Measurements from ENCODE around the gene PFDN2.

Gene PFDN2

DNA sequence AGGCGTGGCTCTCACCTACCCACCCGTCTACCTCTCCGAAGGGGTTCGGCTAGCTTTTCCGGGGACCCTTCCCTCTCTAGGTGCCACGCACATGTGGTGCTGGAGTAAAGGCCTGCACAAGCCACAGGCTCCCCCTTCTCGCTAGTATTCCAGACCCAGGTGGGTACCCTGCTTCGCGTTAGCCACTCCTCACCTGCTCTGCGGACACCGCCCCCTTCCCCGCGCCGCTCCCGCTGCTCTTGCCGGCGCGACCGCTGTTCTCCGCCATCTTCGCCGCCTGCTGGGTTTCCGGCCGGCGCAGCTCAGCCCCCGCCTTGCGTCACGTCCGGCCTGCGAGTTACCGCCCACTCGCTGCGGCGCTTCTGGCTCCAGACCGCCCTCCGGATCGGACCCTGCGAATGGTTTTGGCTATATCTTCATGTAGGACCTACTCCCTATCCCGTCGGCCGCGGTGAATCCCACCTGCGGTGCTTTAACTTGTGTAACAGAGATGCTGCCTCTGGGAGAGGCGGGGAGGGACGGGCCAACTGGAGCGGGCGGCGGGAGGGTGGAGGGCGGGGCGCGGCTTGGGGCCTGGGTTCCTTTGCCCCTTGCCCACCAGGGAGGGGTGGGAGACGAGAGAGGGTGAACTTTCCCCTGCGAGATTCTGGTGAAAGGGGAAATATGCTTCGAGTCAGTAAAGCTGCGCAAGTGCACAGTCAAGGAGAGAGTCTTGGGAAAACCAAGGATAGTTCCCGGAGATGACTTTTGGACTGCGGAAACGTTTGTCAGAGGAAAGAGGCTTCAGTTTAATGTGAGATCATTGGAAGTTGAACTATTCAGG, at the start of gene PFDN2, which contains the start of gene NIT1:
Gene PFDN2, minus strand, starts transcription at position 279 of the 823 bp plus-strand sequence. Its CDS starts 11 bp downstream, at position 268.
Gene NIT1, plus strand, starts transcription at position 347 of the 823 bp plus-strand sequence. Its CDS starts 72 bp downstream, at position 419.
- Mint-ChIP-seq H3K27ac (peak within 1 kb of the TSS; percentile 95), H3K9me3 (no peaks in the 10 kb centered on the region), H3K4me3 (peak within 1 kb of the TSS; percentile 97), H3K27me3 (no peaks in the 10 kb centered on the region), H3K36me3 (ENCODE audit: low read depth) (peaks cover 61% of the 10 kb centered on the region), H3K4me1 (ENCODE audit: low read depth) (peaks cover 86% of the 10 kb centered on the region)

DNA sequence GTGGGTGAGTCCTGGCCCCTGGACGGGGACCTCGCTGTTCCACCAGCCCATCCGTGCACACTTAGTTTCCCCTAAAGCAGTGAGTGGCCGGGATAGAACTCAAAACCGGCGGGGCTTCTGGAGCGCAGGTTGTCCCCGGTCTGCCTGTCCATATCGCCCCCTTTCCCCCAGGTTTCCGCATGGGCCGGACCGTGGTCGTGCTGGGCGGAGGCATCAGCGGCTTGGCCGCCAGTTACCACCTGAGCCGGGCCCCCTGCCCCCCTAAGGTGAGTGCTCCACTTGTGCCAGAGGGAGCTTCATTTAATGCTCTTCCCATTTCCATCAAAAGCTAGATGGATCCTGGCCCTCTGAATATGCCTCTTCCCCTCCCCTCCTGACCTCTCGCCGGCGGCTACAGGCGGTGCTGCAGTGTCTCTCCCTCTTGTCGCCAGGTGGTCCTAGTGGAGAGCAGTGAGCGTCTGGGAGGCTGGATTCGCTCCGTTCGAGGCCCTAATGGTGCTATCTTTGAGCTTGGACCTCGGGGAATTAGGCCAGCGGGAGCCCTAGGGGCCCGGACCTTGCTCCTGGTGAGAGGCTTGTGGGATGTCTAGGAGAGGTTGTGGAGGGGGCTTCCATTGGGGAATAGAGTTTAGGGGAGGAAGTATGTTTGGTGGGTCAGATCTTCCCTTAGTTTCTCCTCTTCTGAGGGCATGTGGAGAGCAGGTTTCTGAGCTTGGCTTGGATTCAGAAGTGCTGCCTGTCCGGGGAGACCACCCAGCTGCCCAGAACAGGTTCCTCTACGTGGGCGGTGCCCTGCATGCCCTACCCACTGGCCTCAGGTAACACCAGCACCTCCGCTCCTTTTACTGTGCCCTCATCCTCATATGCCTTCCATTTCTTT, 49.1 kb upstream of the PFDN2 start:
- Mint-ChIP-seq H3K4me3 (peak overlapping the region; percentile 92), H3K9me3 (no peaks in the 10 kb centered on the region), H3K4me1 (ENCODE audit: low read depth) (peaks cover 35% of the 10 kb centered on the region), H3K27me3 (no peaks in the 10 kb centered on the region), H3K36me3 (ENCODE audit: low read depth) (peaks cover 33% of the 10 kb centered on the region), H3K27ac (peak overlapping the region; percentile 92)

- Mint-ChIP-seq H3K27me3 (no peaks in the 10 kb centered on the region), H3K9me3 (no peaks in the 10 kb centered on the region), H3K4me1 (ENCODE audit: low read depth) (peaks cover 44% of the 10 kb centered on the region), H3K36me3 (ENCODE audit: low read depth) (peaks cover 29% of the 10 kb centered on the region), H3K27ac (peak within 1 kb of the TSS; percentile 92), H3K4me3 (peak within 1 kb of the TSS; percentile 92)
These were observed 48.2 kb upstream of the PFDN2 start, which contains the start of gene PPOX for GRCh38 chr1:161165742-161166668. Gene PPOX (plus strand): TSS chr1:161166426. CDS start chr1:161166848, 422 bp downstream.

- Mint-ChIP-seq H3K27ac (peak overlapping the region; percentile 40), H3K27me3 (no peaks in the 10 kb centered on the region), H3K4me1 (ENCODE audit: low read depth) (peaks cover 54% of the 10 kb centered on the region), H3K4me3 (no peak overlapping the region), H3K36me3 (ENCODE audit: low read depth) (peaks cover 29% of the 10 kb centered on the region), H3K9me3 (no peaks in the 10 kb centered on the region)
These were observed 47.2 kb upstream of the PFDN2 start for GRCh38 chr1:161164901-161165610.

- no peaks in the 10 kb centered on the region for H3K9me3 Mint-ChIP-seq
- no peaks in the 10 kb centered on the region for H3K27me3 Mint-ChIP-seq
- H3K4me1 Mint-ChIP-seq (ENCODE audit: low read depth): peaks cover 62% of the 10 kb centered on the region
- peaks cover 32% of the 10 kb centered on the region for H3K36me3 Mint-ChIP-seq (ENCODE audit: low read depth)
- H3K27ac Mint-ChIP-seq: peak overlapping the region; percentile 3
- H3K4me3 Mint-ChIP-seq: no peak overlapping the region
These were observed 46.0 kb upstream of the PFDN2 start for GRCh38 chr1:161163793-161164192.

DNA sequence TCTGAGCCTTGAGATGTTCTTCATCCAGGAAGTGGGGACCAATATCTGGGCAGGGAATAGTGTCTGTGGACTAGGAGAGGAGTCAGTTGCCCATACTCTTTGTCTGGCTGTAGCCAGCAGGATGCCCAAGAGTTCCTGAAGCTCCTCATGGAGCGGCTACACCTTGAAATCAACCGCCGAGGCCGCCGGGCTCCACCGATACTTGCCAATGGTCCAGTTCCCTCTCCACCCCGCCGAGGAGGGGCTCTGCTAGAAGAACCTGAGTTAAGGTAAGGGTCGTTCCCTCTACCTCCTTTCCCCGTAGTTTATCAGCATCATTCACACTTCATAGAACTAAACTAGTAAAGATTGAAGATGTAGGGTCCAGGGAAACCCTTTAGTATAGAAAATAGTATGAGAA, 45.0 kb upstream of the PFDN2 start:
- no peaks in the 10 kb centered on the region for H3K9me3 Mint-ChIP-seq
- peak overlapping the region; percentile 66 for H3K27ac Mint-ChIP-seq
- H3K4me3 Mint-ChIP-seq: no peak overlapping the region
- H3K4me1 Mint-ChIP-seq (ENCODE audit: low read depth): peaks cover 64% of the 10 kb centered on the region
- H3K36me3 Mint-ChIP-seq (ENCODE audit: low read depth): peaks cover 38% of the 10 kb centered on the region
- H3K27me3 Mint-ChIP-seq: no peaks in the 10 kb centered on the region

DNA sequence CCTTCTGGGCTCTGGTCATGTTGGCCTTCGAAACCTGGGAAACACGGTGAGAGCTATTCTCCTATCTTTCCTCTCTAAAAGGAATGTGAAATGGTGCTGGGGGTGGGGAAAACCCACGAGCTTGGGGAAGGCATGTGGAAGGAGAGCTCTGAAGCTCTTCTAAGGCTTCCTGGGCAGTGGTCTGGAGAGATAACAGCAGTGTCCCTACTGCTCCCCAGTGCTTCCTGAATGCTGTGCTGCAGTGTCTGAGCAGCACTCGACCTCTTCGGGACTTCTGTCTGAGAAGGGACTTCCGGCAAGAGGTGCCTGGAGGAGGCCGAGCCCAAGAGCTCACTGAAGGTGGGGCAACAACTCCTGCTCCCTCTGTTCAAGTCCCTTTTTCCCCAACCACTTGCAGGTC, 44.2 kb upstream of the PFDN2 start:
- Mint-ChIP-seq H3K27ac (peak overlapping the region; percentile 59), H3K4me1 (ENCODE audit: low read depth) (peaks cover 59% of the 10 kb centered on the region), H3K9me3 (no peaks in the 10 kb centered on the region), H3K4me3 (no peak overlapping the region), H3K27me3 (no peaks in the 10 kb centered on the region), H3K36me3 (ENCODE audit: low read depth) (peaks cover 46% of the 10 kb centered on the region)

DNA sequence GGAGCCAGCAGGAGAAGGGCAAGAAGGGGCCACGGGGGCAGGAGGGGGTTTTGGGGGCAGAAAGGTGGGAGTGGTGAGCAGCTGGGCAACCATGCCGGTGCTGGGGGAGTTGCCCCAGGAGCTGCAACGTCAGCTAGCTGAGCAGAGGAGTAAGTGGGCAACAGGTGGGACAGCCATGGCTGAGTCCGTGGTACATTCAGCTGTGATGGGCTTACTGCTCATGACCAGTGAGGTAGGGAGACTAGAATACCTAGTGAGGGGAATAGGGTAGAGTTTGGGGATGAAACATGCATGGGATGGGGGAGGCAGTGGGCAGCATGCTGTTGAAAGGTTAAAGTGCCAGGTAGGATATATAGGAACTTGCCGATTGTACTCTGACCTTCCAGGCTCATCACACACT, 43.8 kb upstream of the PFDN2 start:
- Mint-ChIP-seq H3K36me3 (ENCODE audit: low read depth) (peaks cover 48% of the 10 kb centered on the region), H3K4me3 (no peak overlapping the region), H3K27ac (no peak overlapping the region), H3K27me3 (no peaks in the 10 kb centered on the region), H3K9me3 (no peaks in the 10 kb centered on the region), H3K4me1 (ENCODE audit: low read depth) (peaks cover 57% of the 10 kb centered on the region)

DNA sequence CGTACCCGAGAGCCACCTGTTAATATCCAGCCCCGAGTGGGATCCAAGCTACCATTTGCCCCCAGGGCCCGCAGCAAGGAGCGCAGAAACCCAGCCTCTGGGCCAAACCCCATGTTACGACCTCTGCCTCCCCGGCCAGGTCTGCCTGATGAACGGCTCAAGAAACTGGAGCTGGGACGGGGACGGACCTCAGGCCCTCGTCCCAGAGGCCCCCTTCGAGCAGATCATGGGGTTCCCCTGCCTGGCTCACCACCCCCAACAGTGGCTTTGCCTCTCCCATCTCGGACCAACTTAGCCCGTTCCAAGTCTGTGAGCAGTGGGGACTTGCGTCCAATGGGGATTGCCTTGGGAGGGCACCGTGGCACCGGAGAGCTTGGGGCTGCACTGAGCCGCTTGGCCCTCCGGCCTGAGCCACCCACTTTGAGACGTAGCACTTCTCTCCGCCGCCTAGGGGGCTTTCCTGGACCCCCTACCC, 42.9 kb upstream of the PFDN2 start:
- H3K36me3 Mint-ChIP-seq (ENCODE audit: low read depth): peaks cover 51% of the 10 kb centered on the region

GRCh38 chr1:161159913-161160243, 42.0 kb upstream of the PFDN2 start:
- Mint-ChIP-seq H3K27ac (peak overlapping the region; percentile 87), H3K27me3 (no peaks in the 10 kb centered on the region), H3K9me3 (no peaks in the 10 kb centered on the region), H3K4me1 (ENCODE audit: low read depth) (peaks cover 58% of the 10 kb centered on the region), H3K4me3 (peak overlapping the region; percentile 85), H3K36me3 (ENCODE audit: low read depth) (peaks cover 58% of the 10 kb centered on the region)

More for the DNA sequence above, 42.9 kb upstream of the PFDN2 start:
- Mint-ChIP-seq H3K27me3 (no peaks in the 10 kb centered on the region), H3K27ac (no peak overlapping the region), H3K4me3 (peak overlapping the region; percentile 85), H3K9me3 (no peaks in the 10 kb centered on the region), H3K4me1 (ENCODE audit: low read depth) (peaks cover 57% of the 10 kb centered on the region)

DNA sequence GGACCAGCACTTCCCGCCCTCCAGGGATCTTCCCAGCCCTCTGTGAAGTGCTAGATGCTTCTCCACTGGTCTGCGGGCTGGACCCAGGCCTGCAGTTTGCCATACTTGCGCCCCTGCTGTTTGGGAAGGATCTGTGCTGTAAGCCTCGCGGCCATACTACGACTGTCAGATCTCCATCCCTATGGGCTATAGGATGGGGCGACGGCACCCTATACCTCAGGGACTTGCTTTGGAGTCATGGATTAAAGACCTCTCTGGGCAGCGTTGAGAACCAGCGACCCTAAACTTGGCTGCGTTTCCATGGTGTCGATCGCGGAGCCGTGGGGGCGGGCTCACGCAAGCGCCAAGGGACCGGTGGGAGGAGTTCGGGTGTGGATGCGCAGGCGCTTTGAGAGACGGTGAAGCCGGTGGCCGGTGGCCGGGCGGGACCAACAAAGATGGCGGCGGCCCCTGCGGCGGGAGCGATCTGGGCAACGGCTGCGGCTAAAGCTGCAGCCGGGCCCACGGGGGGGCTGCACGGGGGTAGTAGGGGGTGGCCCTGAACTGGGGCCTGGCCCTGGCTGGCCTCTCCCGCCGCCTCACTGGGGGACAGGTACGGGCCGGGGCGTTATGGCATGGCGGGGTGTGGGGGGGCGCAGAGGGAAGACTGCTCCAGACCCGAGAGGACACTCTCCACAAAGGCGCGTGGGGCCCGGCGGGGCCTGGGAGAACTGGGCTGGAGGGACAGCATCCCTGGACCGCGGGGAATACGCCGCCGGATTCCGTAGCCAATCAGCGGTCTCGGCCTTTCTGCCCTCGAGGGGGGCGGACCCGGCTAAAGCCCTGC, 41.5 kb upstream of the PFDN2 start, which contains the start of gene USP21:
Gene USP21, plus strand, starts transcription at position 414 of the 826 bp plus-strand sequence. CDS start 1,141 bp downstream, outside the sequence.
- no peaks in the 10 kb centered on the region for H3K27me3 Mint-ChIP-seq
- H3K27ac Mint-ChIP-seq: peak within 1 kb of the TSS; percentile 87
- H3K36me3 Mint-ChIP-seq (ENCODE audit: low read depth): peaks cover 56% of the 10 kb centered on the region
- H3K4me1 Mint-ChIP-seq (ENCODE audit: low read depth): peaks cover 60% of the 10 kb centered on the region
- no peaks in the 10 kb centered on the region for H3K9me3 Mint-ChIP-seq
- H3K4me3 Mint-ChIP-seq: peak within 1 kb of the TSS; percentile 85

DNA sequence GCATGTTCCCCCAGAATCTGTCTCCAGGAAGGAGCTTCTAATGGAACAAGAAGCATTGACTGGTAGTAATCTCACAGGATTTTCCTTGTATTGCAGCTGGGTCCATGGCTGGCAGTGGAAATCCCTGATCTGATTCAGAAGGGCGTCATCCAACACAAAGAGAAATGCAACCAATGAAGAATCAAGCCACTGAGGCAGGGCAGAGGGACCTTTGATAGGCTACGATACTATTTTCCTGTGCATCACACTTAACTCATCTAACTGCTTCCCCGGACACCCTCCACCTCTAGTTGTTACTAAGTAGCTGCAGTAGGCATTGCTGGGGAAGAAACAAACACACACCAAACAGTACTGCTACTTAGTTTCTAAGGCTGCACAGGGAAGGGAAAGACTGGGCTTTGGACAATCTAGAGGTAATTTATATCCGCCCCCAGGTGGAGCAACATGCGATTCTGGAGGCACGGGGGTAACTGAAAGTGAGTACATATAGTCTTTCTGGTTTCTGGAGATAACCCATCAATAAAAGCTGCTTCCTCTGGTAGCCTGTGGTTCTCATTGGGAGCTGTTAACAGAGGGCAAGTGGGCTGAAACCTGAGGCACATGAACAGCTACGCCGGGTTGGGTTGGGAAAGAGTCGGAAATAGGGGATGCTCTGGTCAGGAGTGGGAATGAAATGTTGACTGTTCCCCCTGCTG, 40.6 kb upstream of the PFDN2 start:
- Mint-ChIP-seq H3K4me1 (ENCODE audit: low read depth) (peaks cover 60% of the 10 kb centered on the region), H3K36me3 (ENCODE audit: low read depth) (peaks cover 48% of the 10 kb centered on the region), H3K27me3 (no peaks in the 10 kb centered on the region), H3K27ac (peak overlapping the region; percentile 87), H3K4me3 (peak overlapping the region; percentile 85), H3K9me3 (no peaks in the 10 kb centered on the region)

Measured in stimulated activated naive CD8-positive, alpha-beta T cell treated with anti-CD3 and anti-CD28 coated beads, Interleukin-15, Interleukin-2, amounts not matched to agents 100 ng/mL and 50 ng/mL, for 24 hours (primary cell).